GM18526 (cell line): ENCODE data around the gene GARIN5A.
A peak's percentile ranks its signal among the peaks of the same experiment; 100 is the strongest.

ENCODE experiments used
- POLR2A ChIP-seq: IDR thresholded peaks from 3 replicates; pipeline ENCODE4 v1.6.1; 2011; ENCODE audit not compliant: insufficient read length; ENCODE audit errors: extremely low read depth

The GARIN5A gene

DNA sequence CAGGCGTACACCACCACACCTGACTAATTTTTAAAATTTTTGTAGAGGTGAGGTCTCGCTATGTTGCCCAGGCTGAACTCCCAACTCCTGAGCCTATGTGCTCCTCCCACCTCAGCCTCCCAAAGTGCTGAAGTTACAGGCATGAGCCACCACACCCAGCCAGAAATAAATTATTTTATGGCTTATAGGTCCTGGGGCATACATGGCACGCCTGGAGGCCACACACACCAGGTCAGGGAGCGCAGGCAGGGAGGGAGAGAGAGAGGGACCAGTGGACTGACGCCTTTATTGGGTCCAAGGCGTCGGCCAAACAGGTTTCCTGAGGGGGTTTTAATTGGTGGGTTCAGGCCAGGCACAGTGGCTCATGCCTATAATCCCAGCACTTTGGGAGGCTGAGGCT, 51.1 kb downstream of the GARIN5A start:
- TF ChIP-seq POLR2A, result no peak

DNA sequence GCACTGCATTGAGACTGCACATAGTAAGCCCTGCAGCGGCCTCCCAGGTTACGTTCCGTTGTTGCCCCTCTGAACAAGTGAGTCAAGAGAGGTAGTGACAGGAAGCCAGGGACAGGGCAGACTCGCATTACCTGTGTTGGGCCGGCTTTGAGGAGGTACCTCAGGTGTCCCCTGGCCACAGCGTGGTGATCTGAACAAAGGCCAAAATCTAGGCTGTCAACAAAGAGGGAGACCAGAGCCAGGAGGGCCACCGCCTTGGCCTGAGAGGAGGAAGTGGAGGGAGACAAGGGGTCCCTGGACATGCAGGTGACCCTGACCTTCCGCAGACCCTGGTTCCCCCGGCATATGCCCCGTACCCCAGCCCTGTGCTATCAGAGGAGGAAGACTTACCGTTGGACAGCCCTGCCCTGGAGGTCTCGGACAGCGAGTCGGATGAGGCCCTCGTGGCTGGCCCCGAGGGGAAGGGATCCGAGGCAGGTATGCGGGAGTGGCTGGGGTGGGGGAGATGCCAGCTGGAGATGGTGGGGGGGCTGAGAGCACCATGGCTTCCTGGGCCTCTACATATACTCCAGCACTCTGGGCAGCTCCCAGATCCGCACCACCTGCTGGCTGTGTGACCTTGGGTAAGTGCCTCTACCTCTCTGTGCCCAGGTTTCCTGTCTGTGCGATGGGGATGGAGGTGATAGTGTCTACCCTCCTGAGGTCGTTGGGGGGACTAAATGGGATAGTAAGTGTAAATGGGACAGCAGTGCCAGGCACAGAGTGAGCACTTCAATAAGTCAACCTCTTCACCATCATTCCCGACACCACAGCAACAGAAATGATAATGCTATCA, 53.2 kb downstream of the GARIN5A start:
- no peak for TF ChIP-seq POLR2A

DNA sequence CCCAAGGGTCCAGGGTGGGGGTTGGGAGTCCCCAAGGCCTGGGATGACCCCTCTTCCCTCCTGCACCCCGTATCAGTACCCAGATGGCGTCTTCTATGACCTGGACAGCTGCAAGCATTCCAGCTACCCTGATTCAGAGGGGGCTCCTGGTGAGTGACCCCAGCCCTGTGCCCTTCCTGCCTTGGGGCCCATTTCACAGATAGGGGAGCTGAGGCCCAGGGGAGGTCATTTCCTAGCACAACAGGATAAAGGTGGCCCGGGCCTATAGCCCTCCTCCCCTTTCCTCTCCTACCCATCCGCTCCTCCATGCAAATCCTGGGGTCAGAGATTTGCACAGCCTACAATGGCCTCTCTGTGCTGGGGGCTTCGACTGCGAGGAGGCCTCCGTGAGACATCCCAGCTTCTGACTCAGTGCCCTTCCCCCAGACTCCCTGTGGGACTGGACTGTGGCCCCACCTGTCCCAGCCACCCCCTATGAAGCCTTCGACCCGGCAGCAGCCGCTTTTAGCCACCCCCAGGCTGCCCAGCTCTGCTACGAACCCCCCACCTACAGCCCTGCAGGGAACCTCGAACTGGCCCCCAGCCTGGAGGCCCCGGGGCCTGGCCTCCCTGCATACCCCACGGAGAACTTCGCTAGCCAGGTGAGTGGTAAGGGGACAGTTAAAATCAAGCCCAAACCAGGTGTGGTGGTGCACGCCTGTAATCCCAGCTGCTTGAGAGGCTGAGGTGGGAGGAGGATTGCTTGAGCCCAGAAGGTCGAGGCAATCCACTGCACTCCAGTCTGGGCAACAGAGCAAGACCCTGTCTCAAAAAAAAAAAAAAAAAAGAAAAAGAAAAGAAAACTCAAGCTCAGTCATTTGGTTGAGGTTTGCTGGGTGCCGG, 54.0 kb downstream of the GARIN5A start:
- no peak for TF ChIP-seq POLR2A

DNA sequence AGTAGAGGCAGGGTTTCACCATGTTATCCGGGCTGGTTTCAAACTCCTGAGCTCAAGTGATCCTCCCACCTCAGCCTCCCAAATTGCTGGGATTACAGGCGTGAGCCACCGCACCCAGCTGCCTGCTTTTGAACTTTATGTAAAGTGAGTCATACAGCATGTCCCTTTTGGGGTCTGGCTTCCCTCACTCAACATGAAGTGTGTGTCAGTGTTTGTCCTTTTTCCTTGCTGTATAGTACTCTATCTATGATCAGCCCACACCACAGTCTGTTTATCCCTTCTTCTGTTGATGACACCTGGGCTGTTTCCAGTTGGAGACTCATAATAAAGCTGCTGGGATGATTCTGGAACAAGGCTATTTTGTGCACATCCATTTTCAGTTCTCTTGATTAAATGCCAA, 55.8 kb downstream of the GARIN5A start:
- TF ChIP-seq POLR2A, result no peak

DNA sequence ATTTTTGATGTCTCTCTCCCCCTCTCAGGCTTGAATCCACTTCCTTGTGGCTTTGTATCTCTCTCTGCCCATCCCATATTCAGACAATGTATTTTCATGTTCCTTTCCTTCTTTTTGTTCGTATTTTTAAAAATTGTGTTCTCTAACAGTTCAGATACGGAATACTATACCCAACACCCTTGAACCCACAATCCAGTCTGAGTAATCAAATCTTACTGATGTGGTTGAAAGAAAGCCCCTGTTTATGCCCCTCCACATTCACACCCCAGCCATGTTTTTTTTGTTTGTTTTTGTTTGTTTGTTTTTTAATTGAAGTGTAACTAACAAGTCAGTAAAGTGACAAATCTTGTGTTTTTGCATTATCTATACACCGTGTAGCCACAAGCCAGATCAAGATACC, 56.5 kb downstream of the GARIN5A start:
- TF ChIP-seq POLR2A, result no peak

DNA sequence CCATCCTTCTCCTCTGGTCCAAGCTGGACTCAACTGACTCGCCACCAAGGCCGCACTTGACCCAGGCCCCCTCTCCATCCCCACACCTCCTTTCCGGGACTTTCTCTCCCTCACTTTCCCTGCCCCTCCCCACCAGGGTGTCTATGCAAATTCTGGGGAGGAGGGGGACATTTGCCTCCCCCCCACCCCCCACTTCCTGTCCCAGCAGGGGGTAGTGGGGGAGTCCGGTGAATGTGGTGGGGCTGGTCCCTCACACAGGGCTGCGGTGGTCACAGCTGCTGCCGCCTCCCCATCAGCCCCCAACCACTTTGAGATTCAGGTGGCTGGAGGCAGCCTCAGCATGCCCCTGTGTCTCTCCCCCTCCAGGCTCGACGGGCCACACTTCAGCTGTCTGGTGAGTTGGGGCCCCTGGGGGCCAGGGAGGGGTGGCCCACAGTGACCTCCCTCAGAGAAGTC, 57.0 kb downstream of the GARIN5A start:
- TF ChIP-seq POLR2A, result peak; percentile 47

DNA sequence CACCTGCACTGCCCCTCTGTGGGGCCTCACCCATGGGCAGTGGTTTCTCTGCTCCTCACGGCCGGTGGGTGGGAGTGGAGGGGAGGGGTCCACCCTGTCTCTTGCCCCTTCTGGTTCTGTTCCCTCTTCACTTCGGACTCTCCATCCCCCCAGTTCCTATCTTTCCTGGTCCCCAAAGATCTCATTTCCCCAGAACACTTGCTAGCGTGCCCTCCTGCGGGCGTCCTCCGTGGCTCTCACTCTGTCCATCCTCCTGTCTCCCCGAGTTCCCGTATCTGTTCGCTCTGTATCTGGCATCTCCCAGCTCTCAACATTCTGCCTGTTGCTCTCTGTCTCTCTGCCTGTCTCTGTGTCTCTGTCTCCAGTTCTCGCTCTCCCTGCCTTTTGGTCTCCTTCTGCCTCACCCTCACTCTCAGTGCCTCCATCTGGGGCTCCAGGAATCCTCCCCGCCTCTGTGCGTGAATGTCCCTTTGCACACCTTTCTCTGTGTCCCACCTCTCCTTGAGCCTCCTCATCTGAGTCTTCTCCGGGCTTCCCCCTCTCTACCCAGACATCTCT, 57.5 kb downstream of the GARIN5A start:
- TF ChIP-seq POLR2A, result no peak

DNA sequence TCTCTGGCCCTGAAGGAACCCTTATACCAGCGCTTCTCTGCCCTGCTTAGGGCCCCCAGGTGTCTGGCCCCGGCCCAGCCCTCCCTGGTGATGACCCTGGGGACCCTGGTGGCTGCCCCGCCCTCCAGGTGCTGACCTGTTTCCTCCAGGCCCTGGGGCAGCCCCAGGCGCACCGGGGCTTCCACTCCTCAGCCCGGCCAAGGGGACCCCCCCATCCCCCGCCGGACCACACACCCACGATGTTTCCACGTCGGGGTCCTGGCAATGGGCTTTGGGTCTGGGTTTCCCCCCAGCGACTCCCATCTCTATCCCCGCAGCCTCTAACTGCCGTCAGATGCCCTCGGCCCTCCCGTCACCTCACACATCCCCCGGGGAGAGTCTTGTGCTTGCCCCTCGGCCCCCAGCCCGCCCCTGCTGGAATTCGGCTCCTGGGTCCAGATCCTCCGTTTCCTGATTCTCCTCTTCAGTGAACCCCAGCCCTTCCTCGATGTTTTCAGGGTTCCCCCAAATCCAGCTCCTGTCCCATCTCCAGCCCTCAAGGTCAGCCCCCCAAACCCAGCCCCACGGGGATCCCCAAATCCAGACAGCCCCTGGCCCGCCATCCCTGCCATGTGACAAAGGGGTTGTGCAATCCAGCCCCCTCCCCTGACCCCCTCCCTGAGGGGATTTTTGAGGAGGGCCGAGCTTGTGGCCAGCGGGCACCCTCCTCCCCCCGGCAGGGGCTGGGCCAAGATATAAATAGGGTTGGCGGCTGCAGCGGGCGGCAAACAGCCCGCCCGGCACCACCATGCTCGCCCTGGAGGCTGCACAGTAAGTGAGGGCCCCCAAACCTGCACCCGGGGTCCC, 58.2 kb downstream of the GARIN5A start, which contains the start of gene SPIB:
SPIB (plus strand) TSS at position 763 of the 846 bp plus-strand sequence; CDS start at position 788, 25 bp downstream.
- TF ChIP-seq POLR2A, result peak; percentile 94

DNA sequence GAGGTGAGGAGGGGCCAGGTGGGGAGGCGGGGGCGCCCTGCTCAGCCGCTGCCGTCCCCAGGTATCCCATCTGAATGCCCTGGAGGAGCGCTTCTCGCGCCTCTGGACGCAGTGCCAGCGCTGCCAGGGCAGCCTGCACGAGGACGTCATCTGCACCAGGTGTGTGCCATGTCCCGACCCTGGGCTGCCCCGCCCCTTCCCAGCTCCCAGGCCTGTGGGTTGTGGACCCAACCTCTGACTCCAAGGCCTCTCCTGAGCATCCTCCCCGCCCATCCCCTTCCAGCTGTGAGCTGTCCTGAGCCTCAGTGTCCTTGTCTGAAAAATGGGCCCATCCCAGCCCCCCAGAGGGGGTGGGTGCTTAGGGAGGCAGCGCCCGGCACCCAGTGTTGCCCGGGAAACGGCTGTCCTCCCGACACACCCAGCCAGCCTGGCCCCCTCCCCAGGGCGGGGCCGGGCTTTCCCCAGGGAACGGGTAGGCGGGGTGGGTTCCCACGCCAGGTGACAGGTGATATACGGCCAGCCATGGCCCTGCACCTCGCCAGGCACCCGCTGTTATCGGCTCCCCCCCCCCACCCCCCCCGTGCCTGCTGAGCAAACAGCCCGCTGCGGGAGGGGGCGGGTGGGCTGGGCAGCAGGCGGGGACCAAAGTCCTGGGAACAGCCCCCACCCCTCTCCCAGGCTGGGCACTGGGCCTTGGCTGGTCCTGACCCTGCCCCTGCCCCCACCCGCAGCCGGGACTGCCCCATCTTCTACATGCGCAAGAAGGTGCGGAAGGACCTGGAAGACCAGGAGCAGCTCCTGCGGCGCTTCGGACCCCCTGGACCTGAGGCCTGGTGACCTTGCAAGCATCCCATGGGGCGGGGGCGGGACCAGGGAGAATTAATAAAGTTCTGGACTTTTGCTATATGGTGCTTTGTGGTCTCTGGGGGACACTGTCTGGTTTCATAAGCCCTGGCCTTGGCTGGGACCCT, 59.3 kb downstream of the GARIN5A start:
- TF ChIP-seq POLR2A, result no peak
